ENCODE data around the gene PCDHA13.
"Not testable (repeated sequence)": the region's sequence is repeated elsewhere in the genome, so short reads cannot be mapped to it uniquely, and the experiment has no call there.

Gene PCDHA13
- total RNA-seq: 0 to 0.99 (median 0) reads per million in 17 experiments

GRCh38 chr5:140881889-140882590 lies at the start of gene PCDHA13:
Gene PCDHA13, plus strand, starts transcription at chr5:140882124. Its CDS starts 145 bp downstream, at chr5:140882269.
- DNase-seq: no peak

GRCh38 chr5:140833993-140834392 lies 47.9 kb upstream of the PCDHA13 start, which contains the start of gene PCDHA7:
Gene PCDHA7, plus strand, starts transcription at chr5:140834269. Its CDS starts 115 bp downstream, at chr5:140834384.
- DNase-seq: peak in 1 of 4 experiments; percentile 15

DNA sequence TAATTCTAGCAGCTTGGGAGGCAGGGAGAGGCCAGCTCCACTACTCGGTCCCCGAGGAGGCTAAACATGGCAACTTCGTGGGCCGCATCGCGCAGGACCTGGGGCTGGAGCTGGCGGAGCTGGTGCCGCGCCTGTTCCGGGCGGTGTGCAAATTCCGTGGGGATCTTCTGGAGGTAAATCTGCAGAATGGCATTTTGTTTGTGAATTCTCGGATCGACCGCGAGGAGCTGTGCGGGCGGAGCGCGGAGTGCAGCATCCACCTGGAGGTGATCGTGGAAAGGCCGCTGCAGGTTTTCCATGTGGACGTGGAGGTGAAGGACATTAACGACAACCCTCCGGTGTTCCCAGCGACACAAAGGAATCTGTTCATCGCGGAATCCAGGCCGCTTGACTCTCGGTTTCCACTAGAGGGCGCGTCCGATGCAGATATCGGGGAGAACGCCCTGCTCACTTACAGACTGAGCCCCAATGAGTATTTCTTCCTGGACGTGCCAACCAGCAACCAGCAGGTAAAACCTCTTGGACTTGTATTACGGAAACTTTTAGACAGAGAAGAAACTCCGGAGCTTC lies 47.4 kb upstream of the PCDHA13 start:
- DNase-seq: not testable (repeated sequence)

DNA sequence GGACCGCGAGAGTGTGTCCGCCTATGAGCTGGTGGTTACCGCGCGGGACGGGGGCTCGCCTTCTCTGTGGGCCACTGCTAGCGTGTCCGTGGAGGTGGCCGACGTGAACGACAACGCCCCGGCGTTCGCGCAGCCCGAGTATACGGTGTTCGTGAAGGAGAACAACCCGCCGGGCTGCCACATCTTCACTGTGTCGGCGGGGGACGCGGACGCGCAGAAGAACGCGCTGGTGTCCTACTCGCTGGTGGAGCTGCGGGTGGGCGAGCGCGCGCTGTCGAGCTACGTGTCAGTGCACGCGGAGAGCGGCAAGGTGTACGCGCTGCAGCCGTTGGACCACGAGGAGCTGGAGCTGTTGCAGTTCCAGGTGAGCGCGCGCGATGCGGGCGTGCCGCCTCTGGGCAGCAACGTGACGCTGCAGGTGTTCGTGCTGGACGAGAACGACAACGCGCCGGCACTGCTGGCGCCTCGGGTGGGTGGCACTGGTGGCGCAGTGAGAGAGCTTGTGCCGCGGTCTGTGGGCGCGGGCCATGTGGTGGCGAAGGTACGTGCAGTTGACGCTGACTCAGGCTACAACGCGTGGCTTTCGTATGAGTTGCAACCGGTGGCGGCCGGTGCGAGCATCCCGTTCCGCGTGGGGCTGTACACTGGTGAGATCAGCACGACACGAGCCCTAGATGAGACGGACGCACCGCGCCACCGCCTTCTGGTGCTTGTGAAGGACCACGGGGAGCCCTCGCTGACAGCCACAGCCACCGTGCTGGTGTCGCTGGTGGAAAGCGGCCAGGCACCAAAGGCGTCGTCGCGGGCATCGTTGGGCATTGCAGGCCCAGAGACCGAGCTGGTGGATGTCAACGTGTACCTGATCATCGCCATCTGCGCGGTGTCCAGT lies 46.1 kb upstream of the PCDHA13 start:
- no peak for DNase-seq

GRCh38 chr5:140840978-140841962 lies 40.7 kb upstream of the PCDHA13 start, which contains the start of gene PCDHA8:
Gene PCDHA8, plus strand, starts transcription at chr5:140841187. Its CDS starts 135 bp downstream, at chr5:140841322.
- peak in 2 of 4 experiments; percentile 10 to 18 for DNase-seq

- DNase-seq: no peak
Measured at GRCh38 chr5:140842798-140843733, 38.9 kb upstream of the PCDHA13 start.

DNA sequence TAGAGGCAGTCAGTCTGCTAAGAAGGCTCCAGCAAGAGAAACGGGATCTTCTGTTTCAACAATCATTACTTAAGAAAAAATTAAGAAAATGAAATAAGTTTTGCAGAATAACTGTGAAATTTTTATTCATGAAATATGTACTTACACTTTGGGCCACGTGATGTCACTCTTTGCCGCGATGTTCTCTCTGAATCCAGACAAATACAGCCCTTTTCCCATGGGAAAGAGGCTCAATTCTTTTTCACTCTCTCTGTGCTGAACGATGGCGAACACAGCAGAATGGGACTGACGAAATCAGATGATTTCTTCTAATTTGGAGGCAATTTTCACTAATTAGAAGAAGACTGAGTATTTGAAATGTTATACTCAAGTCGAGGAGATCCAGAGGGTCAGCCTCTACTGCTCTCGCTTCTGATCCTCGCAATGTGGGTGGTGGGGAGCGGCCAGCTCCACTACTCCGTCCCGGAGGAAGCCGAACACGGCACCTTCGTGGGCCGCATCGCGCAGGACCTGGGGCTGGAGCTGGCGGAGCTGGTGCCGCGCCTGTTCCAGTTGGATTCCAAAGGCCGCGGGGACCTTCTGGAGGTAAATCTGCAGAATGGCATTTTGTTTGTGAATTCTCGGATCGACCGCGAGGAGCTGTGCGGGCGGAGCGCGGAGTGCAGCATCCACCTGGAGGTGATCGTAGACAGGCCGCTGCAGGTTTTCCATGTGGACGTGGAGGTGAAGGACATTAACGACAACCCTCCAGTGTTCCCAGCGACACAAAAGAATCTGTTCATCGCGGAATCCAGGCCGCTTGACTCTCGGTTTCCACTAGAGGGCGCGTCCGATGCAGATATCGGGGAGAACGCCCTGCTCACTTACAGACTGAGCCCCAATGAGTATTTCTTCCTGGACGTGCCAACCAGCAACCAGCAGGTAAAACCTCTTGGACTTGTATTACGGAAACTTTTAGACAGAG lies 33.5 kb upstream of the PCDHA13 start, which contains the start of gene PCDHA9:
Gene PCDHA9 (plus strand): TSS at position 244 of the 964 bp plus-strand sequence. CDS start 114 bp downstream, at position 358.
- not testable (repeated sequence) for DNase-seq

GRCh38 chr5:140849831-140850634 lies 31.9 kb upstream of the PCDHA13 start:
- not testable (repeated sequence) for DNase-seq

DNA sequence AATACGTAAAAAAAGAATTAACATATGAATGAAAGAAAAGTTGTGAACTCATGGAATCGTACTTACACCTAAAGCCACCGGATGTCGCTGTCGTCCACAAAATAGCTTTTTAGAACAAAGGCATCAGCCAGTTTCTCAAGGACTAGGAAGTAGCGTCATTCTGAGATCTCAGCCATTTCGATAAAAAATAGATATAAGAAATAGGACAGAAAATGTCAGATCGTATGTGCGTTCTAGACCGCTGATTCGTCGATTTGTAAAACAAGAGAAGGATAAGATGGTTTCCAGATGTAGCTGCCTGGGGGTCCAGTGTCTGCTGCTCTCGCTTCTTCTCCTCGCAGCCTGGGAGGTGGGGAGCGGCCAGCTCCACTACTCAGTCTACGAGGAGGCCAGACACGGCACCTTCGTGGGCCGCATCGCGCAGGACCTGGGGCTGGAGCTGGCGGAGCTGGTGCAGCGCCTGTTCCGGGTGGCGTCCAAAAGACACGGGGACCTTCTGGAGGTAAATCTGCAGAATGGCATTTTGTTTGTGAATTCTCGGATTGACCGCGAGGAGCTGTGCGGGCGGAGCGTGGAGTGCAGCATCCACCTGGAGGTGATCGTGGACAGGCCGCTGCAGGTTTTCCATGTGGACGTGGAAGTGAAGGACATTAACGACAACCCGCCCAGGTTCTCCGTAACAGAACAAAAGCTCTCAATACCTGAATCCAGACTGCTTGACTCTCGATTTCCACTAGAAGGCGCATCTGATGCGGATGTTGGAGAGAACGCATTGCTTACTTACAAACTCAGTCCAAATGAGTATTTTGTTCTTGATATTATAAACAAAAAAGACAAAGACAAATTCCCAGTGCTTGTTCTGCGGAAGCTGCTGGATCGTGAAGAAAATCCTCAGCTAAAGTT lies 25.9 kb upstream of the PCDHA13 start, which contains the start of gene PCDHA10:
Gene PCDHA10 (plus strand): TSS at position 126 of the 903 bp plus-strand sequence. CDS start 152 bp downstream, at position 278.
- DNase-seq: no peak

DNA sequence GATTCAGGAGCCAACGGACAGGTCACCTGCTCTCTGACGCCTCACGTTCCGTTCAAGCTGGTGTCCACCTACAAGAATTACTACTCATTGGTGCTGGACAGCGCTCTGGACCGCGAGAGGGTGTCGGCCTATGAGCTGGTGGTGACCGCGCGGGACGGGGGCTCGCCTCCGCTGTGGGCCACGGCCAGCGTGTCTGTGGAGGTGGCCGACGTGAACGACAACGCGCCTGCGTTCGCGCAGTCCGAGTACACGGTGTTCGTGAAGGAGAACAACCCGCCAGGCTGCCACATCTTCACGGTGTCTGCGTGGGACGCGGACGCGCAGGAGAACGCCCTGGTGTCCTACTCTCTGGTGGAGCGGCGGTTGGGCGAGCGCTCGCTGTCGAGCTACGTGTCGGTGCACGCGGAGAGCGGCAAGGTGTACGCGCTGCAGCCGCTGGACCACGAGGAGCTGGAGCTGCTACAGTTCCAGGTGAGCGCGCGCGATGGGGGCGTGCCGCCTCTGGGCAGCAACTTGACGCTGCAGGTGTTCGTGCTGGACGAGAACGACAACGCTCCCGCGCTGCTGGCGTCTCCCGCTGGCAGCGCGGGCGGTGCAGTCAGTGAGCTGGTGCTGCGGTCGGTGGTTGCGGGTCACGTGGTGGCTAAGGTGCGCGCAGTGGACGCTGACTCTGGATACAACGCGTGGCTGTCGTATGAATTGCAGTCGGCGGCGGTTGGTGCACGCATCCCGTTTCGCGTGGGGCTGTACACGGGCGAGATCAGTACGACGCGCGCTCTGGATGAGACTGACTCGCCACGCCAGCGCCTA lies 24.5 kb upstream of the PCDHA13 start:
- no peak for DNase-seq

- DNase-seq: no peak
Measured at GRCh38 chr5:140857987-140858240, 24.0 kb upstream of the PCDHA13 start.

DNA sequence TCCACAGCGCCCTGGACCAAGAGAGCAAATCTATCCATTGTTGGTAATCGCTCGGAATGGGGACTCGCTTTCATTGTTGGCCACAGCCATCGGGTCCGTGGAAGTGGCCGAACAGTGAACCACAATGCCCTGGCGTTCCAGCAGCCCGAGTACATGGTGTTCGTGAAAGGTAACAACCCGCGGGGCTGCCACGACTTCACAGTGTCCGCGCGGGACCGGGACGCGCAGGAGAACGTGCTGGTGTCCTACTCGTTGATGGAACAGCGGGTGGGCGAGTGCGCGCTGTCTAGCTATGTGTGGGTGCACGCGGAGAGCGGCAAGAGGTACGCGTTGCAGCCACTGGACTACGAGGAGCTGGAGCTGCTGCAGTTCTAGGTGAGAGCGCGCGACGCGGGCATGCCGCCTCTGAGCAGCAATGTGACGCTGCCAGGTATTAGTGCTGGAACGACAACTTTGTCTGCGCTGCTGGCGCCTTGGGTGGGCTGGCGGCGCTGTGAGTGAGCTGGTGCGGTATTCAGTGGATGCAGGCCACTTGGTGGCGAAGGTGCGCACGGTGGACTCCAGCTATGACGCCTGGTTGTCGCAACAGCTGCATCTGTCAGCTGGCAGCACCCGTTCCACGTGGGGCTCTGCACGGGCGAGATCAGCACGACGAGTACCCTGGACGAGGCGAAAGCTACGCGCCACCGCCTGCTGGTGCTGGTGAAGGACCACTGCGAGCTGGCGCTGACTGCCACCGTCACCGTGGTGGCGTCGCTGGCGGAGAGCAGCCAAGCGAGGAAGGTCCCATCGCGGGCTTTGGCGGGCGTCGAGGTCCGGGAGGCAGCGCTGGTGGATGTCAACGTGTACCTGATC lies 19.3 kb upstream of the PCDHA13 start:
- no peak for DNase-seq

DNA sequence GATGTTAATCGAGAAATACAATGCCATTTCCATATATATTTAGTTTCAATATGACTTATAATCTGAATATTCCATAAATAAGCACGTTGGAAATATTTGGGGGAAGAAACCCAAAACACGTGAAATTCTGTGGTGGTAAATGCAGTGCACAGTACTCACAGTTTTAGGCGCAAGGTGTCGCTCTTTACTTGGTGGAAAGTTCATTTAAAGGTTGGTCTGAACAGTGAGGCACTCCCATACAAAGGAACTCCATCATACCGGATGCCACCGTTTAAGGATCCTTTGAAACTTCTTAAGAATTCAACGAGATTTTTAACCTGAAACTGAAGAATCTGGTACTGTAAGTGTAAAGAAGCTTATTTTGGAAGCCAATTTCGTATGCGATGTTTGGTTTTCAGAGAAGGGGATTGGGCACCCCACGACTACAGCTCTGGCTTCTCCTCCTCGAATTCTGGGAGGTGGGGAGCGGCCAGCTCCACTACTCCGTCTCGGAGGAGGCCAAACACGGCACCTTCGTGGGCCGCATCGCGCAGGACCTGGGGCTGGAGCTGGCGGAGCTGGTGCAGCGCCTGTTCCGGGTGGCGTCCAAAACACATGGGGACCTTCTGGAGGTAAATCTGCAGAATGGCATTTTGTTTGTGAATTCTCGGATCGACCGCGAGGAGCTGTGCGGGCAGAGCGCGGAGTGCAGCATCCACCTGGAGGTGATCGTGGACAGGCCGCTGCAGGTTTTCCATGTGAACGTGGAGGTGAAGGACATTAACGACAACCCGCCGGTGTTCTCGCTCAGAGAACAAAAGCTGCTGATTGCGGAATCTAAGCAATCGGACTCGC lies 13.0 kb upstream of the PCDHA13 start, which contains the start of gene PCDHA11:
Gene PCDHA11 (plus strand): TSS at position 237 of the 834 bp plus-strand sequence. CDS start 147 bp downstream, at position 384.
- peak in 1 of 4 experiments; percentile 4 for DNase-seq

DNA sequence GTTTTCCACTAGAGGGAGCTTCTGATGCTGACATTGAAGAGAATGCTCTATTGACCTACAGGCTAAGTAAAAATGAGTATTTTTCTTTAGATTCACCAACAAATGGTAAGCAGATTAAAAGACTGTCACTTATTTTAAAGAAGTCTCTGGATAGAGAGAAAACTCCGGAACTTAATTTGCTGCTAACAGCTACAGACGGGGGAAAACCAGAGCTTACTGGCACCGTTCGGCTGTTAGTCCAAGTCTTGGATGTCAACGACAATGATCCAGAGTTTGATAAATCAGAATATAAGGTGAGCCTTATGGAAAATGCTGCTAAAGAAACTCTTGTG lies 12.4 kb upstream of the PCDHA13 start:
- no peak for DNase-seq
